Fibroblast of skin of abdomen (primary cell): ENCODE data around the gene F10.
"Not testable (repeated sequence)": the region's sequence is repeated elsewhere in the genome, so short reads cannot be mapped to it uniquely, and the experiment has no call there.

Experiments used
- DNase-seq: peaks from one replicate; pipeline ENCODE4 v3.0.0-alpha.2; 2013

Gene F10

DNA sequence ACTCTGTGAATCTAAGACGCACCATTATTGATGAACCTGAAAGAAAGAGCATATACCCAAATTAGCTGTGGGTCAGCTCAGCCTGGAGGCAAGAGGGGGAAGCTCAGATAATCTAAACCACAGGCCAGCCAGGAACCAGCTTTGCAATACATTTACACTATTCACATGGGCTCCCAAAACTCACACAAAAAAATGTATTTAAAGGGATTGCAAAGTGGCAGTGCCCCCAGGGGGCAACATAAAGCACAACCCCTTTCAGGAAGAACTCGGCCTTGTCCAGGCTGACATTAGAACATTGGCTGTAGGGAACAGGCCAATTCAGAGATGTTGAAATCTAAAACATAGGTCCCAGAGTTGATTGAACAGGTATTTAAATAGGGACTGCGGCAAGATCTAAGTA lies 32.6 kb downstream of the F10 start:
- no peak for DNase-seq

DNA sequence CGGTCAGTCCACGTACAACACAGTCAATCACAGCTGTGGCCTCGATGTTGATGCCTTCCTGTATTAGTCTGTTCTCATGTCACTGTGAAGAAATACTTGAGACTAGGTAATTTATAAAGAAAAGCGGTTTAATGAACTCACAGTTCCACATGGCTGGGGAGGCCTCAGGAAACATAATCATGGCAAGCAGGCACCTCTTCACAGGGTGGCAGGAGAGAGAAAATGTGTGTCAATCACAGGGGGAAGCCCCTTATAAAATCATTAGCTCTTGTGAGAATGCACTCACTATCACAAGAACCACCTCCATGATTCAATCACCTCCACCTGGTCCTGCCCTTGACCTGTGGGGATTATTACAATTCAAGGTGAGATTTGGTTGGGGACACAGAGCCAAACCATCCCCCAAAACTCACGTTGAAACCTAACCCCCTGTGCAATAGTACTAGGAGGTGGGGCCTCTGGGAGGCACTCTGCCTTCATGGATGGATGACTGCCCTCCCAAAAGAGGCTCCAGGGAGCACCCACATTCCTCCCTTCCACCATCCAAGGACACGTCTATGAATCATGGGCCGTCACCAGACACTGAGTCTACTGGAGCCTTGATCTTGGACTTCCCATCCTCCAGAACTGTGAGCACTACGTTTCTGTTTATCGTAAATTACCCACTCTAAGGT lies 33.5 kb downstream of the F10 start:
- DNase-seq, result no peak

GRCh38 chr13:113157206-113157928 lies 34.8 kb downstream of the F10 start:
- no peak for DNase-seq

- DNase-seq, result no peak
These were observed 35.5 kb downstream of the F10 start, which contains the start of gene PROZ for GRCh38 chr13:113157929-113158747. Gene PROZ, plus strand, starts transcription at chr13:113158648. Its CDS starts 13 bp downstream, at chr13:113158661.

GRCh38 chr13:113158946-113159345 lies 36.3 kb downstream of the F10 start:
- DNase-seq, result no peak

DNA sequence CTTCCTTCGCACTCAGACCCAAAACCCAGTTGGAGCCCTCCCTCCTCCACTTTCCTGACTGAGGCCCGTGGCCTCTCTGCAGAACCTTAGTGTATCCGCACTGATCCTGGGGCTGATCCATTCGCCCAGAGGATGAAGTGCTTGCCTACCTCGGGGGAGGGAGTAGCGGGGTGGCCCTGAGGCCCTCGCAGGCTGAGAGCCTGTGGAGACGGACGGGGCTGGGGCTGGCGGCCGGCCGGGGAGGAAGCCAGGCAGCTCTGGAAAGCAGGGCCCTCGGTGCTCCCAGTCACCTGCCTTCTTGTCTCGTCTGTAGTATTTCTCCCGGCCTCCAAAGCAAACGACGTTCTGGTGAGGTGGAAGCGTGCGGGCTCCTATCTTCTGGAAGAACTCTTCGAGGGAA lies 37.1 kb downstream of the F10 start:
- no peak for DNase-seq

DNA sequence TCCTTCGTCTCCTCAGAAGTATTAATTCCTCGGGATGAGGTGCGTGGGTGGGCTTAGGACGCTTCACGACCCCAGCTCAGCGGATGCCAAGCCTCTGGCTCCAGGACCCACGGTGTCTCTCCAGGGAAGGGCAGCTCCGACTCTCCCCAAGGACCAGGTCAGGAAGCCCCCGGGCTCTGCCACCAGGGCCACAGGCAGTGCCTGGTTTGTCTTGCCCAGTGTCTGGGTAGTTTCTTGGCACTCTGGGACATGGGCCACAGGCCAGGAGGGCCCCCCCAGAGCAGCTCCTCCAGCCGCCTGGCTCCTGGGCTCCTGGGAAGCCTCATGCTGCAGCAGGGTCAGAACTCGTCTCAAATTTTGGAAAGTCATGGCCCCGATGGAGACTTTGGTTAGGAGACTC lies 38.4 kb downstream of the F10 start:
- DNase-seq, result no peak

- DNase-seq, result no peak
These were observed 38.8 kb downstream of the F10 start for GRCh38 chr13:113161433-113161832.

DNA sequence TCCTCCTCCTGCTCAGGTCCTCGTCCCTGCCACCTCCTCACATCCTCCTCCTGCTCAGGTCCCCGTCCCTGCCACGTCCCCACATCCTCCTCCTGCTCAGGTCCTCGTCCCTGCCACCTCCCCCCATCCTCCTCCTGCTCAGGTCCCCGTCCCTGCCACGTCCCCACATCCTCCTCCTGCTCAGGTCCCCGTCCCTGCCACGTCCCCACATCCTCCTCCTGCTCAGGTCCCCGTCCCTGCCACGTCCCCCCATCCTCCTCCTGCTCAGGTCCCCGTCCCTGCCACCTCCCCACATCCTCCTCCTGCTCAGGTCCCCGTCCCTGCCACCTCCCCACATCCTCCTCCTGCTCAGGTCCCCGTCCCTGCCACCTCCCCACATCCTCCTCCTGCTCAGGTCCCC lies 39.4 kb downstream of the F10 start:
- not testable (repeated sequence) for DNase-seq

DNA sequence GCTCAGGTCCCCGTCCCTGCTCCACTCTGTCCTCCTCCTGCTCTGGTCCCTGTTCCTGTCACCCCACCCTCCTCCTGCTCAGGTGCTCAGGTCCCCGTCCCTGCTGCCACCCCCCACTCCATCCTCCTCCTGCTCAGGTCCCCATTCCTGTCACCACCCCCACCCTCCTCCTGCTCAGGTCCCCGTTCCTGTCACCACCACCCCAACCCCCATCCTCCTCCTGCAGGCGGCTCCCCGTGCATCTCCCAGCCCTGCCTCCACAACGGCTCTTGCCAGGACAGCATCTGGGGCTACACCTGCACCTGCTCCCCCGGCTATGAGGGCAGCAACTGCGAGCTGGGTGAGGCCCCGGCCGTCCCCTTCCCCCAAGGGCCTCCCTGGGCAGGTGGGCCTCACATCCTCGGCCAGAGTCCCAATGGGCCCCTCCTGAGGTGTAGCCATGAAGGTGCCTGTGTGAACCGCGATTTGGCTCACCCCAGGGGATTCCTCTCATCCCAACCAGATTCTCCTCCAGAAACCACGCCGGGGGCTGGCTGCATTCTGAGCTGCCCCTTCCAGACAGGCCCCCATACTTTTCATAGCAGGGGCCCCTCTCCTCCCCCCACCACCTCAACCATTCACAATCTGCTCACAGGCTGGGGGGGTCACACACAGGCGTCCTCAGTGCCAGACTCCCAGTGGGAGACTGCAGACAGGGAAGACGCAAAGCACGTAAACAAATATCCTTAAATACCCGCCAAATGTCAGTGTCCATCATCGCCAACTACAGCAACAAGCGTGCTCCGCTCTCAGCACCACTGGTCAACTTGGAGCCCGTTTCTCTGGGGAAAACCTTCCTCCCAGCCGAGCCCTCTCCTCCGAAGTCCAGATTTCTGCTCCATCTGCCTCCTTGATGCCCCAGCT lies 40.4 kb downstream of the F10 start:
- no peak for DNase-seq

DNA sequence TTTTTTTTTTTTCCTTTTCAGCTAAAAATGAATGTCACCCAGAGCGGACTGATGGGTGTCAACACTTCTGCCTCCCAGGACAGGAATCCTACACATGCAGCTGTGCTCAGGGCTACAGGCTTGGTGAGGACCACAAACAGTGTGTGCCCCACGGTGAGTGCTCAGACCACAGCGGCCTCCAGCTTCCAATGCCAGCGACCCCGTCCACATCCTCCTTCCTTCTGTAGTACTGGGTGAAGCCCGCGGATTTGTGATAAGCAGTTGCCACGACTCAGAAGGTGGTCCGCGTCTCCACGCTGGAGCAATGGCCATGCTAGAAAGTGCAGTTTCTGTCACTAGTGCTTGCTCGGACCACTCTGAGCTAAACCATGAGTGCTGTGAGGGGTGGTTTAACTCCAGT lies 41.9 kb downstream of the F10 start:
- DNase-seq, result no peak

DNA sequence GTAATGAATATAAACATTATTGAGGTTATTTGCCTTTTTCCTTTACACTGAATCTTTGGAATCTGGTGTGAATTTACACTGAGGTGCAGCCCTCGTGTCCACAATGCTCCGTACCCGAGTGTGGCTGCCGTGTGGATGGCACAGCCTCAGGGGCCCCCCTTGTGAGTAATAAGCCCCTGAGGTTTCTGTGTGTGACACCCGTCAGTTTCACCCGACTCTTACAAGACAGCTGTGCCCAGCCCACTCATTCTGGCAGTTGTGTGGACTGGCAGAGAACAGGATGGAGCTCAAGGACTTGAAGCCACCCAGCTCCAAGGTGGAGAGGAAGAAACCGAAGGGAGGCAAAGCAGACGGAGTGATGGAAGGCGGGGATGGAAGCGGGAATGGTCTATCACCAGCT lies 43.7 kb downstream of the F10 start:
- DNase-seq, result no peak

GRCh38 chr13:113166681-113167080 lies 44.1 kb downstream of the F10 start:
- DNase-seq, result no peak

DNA sequence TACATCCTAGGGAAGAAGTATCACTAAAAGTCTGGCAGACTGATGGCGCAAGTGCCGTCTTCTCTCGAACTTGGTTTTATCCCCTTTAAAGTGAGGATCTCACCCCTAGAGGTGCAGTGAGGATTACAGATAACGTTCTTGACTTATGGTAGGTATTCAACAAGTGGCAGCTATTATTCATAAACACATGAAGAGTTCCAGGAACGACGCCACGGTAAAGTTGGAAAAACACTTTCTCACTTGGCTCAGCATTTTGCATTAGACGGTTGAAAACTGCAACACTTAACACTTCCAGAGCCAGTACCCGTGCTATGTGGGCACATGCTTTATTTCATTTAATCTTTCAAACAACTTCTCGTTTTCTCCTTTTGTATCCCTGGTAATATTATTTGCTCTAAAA lies 44.6 kb downstream of the F10 start:
- no peak for DNase-seq

DNA sequence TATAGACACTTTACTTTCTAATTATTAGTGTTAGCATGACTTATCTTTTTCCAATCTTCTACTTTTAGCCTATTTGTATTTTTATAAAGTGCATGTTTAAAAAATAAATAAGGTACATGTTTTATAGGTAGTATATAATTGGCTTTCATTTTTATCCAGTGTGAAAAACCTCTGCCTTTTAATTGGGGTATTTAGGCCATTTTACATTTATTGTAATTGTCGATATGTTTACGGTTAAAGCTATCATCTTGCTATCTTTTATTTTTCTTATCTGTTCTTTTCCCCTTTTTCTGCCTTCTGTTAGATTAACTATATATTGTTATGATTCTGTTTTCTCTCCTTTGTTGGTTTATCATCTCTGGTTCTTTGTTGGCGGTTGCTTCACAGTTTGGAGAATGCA lies 45.0 kb downstream of the F10 start:
- DNase-seq, result no peak

DNA sequence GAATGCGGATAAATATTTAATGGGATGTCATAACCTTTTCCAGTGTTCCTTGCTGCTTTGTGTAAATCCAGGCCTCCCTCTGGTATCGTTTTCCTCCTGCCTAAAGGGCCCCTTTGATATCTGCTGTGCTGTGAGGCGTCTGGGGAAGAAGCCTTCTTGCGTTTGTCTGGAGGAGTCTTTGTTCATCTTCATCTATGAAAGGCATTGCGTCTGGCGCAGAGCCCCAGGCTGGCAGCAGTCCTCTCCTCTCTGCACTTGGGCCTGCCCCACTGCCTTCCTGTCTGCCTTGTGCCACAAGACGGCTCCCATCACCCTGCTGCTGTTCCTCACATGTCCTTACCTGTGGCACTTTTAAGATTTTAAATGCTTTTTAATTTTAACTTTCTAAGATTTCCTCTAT lies 45.6 kb downstream of the F10 start:
- no peak for DNase-seq

DNA sequence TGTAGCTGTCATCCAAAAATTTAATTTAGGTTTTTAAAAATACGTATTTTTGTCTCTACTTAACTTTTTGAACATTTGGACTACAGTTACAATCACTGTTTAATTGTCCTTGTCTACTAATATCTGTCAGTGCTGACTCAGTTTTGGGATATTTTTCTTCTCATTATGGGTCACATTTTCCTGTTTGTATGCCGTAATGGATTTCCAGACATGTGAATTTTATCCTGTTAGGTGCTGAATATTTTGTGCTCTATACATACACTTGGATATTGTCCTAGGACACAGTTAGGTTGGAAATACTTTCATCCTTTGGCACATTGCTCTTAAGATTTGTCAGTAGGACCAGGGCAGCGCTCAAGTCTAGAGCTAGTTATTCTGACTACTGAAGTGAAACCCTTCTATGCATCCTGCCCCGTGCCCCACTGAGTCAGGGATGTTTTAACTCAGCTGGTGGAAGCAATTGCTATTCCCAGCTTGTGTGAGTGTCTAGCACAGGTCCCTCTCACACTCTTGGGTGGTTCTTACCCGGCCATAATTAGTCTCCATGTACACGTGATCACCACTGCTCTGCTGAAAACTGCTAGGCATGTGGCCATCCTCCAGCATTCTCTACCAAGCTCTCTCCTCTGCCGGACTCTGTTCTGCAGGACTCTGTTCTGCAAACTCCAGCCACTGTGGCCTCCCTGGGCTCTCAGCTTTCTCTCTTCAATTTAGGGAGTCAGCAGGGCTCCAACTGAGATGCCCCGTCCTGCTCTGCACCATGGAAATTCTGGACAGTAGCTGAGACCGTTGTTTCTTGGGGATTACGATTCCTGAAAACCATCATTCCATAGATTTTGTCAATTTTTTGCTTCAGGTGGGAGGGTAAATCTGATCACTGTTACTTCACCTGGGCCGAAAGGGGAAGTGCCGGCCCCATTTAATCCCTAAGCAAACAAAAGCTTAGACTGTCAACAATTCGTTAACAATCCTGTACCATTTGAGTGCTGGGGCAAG lies 47.0 kb downstream of the F10 start:
- no peak for DNase-seq

GRCh38 chr13:113170511-113170910 lies 47.9 kb downstream of the F10 start:
- no peak for DNase-seq

- DNase-seq, result no peak
These were observed 48.9 kb downstream of the F10 start for GRCh38 chr13:113171250-113172125.

DNA sequence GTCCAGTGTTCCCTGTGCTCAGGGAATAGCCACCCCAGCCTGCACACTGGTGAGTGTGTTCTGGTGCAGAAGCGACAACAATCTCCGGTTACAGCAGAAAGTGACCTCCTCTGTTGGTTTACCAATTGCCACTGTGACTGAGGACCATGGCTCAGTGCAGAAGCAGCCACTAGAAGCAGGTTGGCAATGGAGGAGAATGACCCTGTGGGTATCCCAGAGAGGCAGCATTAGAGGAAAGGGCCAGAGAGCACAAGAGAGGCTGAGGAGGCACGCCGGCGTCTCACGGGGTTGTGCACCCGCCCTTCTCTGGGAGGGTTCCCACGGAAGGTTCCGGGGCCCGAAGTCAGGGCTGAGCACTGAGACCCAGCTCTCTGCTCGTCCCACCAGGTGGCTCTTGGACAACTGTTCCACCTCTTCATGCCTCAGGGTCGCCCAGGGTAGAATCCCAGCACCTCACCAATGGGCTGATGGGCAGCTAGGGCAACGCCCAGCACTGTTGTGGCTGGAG lies 49.9 kb downstream of the F10 start:
- no peak for DNase-seq
